GM18951 (cell line): ENCODE results near the gene EXOC3L2.
A peak's percentile ranks its signal among the peaks of the same experiment; 100 is the strongest.
"Not testable (repeated sequence)": the region's sequence is repeated elsewhere in the genome, so short reads cannot be mapped to it uniquely, and the experiment has no call there.

ENCODE experiments used
- POLR2A ChIP-seq: IDR thresholded peaks from 4 replicates; pipeline ENCODE4 v1.6.1; 2011; ENCODE audit warnings: mild to moderate bottlenecking; ENCODE audit not compliant: insufficient read length, insufficient read depth; ENCODE audit errors: extremely low read depth
- in situ Hi-C: fragments of 300-500 bp; cut with MboI; formaldehyde crosslinking; loops from one replicate; pipeline ENCODE4 v1.12.0; 2022; ENCODE audit warnings: low sequenced_read_pairs, mixed read lengths, inconsistent platforms; ENCODE audit not compliant: unreplicated experiment

The EXOC3L2 gene

DNA sequence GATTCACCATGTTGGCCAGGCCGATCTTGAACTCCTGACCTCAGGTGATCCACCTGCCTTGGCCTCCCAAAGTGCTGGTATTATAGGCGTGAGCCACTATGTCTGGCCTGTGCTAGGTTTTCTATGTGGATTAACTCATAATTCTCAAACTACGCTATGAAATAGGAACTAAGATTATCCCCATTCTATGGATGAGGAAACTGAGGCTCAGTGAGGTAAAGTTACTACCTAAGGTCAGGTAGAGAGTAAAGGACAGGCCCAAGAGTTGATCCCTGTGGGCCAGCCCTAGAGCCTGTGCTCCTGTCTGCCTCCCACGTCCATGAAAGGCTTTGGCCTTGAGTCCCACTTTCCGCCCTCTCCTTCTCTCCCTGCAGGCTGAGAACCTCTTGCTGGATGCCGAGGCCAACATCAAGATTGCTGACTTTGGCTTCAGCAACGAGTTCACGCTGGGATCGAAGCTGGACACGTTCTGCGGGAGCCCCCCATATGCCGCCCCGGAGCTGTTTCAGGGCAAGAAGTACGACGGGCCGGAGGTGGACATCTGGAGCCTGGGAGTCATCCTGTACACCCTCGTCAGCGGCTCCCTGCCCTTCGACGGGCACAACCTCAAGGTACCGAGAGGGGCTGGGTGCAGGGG is 26.0 kb upstream of the EXOC3L2 start:
- TF ChIP-seq POLR2A: no peak
- in situ Hi-C loops: no loop called here

GRCh38 chr19:45269939-45270338 is 24.7 kb upstream of the EXOC3L2 start:
- in situ Hi-C loops: not testable (repeated sequence)

DNA sequence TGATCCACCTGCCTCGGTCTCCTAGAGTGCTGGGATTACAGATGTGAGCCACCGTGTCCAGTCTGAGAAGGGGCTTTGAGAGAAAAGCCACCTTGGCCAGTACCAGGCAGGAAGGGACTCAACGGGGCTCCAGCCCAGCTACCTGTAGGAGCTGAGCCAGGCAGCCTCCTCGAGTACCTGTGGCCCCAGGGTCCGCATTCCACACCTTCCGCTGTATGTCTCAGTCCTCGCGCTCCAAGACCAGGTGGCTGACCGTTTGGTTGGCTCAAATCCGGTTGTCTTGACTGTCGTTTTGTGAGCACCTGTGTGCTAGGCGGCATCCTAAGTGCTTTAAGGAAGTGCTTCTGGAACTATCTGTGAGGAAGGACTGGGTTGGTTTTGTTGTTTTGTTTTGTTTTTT is 22.1 kb upstream of the EXOC3L2 start:
- in situ Hi-C loops: no loop called here
- no peak for TF ChIP-seq POLR2A

- in situ Hi-C loops: no loop called here
- TF ChIP-seq POLR2A: no peak
These were observed 20.2 kb upstream of the EXOC3L2 start for GRCh38 chr19:45265375-45265774.

GRCh38 chr19:45264781-45265317 is 19.6 kb upstream of the EXOC3L2 start:
- no peak for TF ChIP-seq POLR2A
- in situ Hi-C loops: no loop called here

GRCh38 chr19:45263013-45263412 is 17.8 kb upstream of the EXOC3L2 start:
- TF ChIP-seq POLR2A: no peak
- in situ Hi-C loops: no loop called here

- TF ChIP-seq POLR2A: no peak
- in situ Hi-C loops: no loop called here
These were observed 17.4 kb upstream of the EXOC3L2 start for GRCh38 chr19:45262570-45262969.

GRCh38 chr19:45258862-45259261 is 13.7 kb upstream of the EXOC3L2 start:
- no peak for TF ChIP-seq POLR2A
- in situ Hi-C loops: no loop called here

DNA sequence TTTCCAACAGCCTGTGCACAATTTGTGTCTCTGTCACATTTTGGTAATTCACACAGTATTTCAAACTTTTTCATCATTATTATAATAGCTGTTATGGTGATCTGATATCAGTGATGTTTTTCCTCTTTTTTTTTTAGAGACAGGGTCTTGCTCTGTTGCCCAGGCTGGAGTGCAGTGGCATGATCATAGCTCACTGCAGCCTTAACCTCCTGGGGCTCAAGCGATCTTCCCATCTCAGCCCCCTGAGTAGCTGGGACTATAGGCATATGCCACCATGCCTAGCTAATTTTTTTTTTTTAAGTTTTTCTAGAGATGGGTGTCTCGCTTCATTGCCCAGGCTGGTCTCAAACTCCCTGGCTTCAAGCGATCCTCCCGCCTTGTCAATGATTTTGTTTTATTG is 11.6 kb upstream of the EXOC3L2 start:
- in situ Hi-C loops: no loop called here
- no peak for TF ChIP-seq POLR2A

GRCh38 chr19:45255611-45256157 is 10.5 kb upstream of the EXOC3L2 start:
- in situ Hi-C loops: no loop called here
- TF ChIP-seq POLR2A: no peak

DNA sequence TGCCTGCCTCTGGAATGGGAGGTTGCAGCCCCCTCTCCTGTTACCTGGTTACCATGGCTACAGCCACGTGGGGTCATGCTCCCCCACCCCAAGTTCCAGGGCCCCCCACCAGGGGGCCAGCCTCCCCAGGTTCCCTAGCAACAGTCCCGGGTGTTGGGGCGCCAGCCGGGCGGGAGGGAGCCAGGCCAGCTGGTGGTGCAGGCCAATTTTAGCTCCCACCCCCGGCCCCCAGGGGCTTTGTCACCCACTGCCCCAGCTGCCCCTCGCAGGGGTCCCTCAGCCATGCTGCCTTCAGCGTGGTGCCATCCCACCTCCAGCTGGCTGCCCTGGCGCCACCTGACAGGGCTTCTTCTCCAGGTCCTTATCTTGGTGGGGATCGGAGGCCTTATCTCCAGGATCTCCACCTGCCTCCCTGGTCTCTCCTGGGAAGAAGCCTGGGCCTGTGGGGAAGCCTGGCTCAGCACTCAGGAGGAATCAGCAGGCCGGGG is 8.9 kb upstream of the EXOC3L2 start:
- in situ Hi-C loops: no loop called here

GRCh38 chr19:45253396-45254027 is 8.3 kb upstream of the EXOC3L2 start:
- in situ Hi-C loops: no loop called here
- TF ChIP-seq POLR2A: no peak

More for the DNA sequence above, 8.9 kb upstream of the EXOC3L2 start:
- TF ChIP-seq POLR2A: no peak

DNA sequence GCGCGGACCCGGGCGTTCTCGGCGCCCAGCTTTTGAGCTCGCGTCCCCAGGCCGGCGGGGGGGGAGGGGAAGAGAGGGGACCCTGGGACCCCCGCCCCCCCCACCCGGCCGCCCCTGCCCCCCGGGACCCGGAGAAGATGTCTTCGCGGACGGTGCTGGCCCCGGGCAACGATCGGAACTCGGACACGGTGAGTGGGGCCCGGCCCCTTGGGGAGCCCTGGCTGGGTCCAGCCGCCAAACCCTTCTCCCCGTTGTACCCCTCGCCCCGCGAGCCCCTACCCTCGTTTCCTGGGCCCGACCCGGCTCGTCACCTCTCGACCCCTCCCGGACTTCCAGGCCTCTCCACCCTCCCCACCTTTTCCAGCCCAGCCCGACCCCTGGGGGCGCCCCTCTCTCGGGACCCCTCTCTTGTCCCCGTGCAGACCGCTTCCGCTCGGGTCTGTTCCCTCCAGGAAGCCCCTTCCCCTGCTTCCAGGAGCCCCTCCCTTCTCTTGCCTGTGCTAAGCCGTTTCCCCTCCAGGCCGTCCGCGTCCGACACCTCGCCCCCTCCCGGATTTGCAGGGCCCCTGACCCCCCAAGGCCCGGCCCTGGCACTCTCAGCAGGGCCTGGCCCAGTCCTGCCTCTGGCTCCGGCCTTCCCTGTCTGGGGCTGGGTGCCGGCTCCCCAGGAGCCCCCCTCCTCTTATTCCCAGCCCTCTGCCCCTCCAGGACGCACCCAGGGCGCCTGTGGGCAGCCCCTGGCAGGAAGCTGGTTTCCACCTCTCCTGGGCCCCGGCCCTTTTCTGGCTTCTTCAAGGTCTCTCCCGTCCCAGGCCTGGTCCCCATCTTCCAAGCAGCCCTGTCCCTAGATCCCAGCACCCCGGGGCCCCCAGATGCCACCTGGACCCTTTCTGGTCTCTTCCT is 6.5 kb upstream of the EXOC3L2 start:
- in situ Hi-C loops: no loop called here
- no peak for TF ChIP-seq POLR2A

- in situ Hi-C loops: no loop called here
- TF ChIP-seq POLR2A: peak; percentile 47
These were observed 5.7 kb upstream of the EXOC3L2 start, which contains the start of gene MARK4 for GRCh38 chr19:45250832-45251451. TSS of gene MARK4 (plus strand) at chr19:45251271. CDS start at chr19:45251589, 318 bp downstream.
